Measurements from ENCODE around the gene KIR2DL3.

The KIR2DL3 gene

GRCh38 chr19:54704928-54705327 is 33.4 kb upstream of the KIR2DL3 start (continued):
- TF ChIP-seq ZSCAN5A (tag by site-specific recombination; IDR thresholded peaks at IDR 0.05) (no peak), KLF9 (tag by site-specific recombination; IDR thresholded peaks at IDR 0.05; ENCODE audit: low read depth) (no peak), HOXC10 (CRISPR knock-in tag; IDR thresholded peaks at IDR 0.05) (no peak), PRDM1 (tag by site-specific recombination; IDR thresholded peaks at IDR 0.05) (no peak), HOXD13 (CRISPR knock-in tag; IDR thresholded peaks at IDR 0.05; ENCODE audit: borderline replicate concordance) (no peak), ZNF596 (tag by site-specific recombination; IDR thresholded peaks at IDR 0.05) (no peak), ZNF549 (tag by site-specific recombination; IDR thresholded peaks at IDR 0.05) (no peak), ZNF133 (tag by site-specific recombination; IDR thresholded peaks at IDR 0.05) (no peak), ZNF274 (IDR thresholded peaks at IDR 0.05; ENCODE audit: low read length) (no peak), ZNF274 (tag by site-specific recombination; IDR thresholded peaks at IDR 0.05; ENCODE audit: borderline replicate concordance) (no peak), ZXDB (tag by site-specific recombination; IDR thresholded peaks at IDR 0.05) (no peak), ZNF121 (tag by site-specific recombination; IDR thresholded peaks at IDR 0.05) (no peak), ZNF114 (tag by site-specific recombination; IDR thresholded peaks at IDR 0.05) (no peak), SP2 (tag by site-specific recombination; IDR thresholded peaks at IDR 0.05) (no peak), ZBTB8A (tag by site-specific recombination; IDR thresholded peaks at IDR 0.05) (no peak)

GRCh38 chr19:54707962-54708361 is 30.4 kb upstream of the KIR2DL3 start:
- Histone ChIP-seq H3K9me3 (ENCODE audit: control insufficient read depth, insufficient read depth, low read depth, low read length) (no peaks in the 10 kb centered on the region), H3K27ac (ENCODE audit: extremely low read depth, low read depth, low read length) (no peak overlapping the region), H3K4me3 (ENCODE audit: low read depth, low read length) (no peak overlapping the region), H3K4me1 (ENCODE audit: control insufficient read depth, insufficient read depth, low read length) (no peaks in the 10 kb centered on the region), H3K36me3 (ENCODE audit: control insufficient read depth in 2 of 2, insufficient read depth in 1 of 2, low read length in 2 of 2) (no peaks in the 10 kb centered on the region)
- POLR2A ChIA-PET, result no interaction called here
- CTCF ChIA-PET, result interaction anchor here (0.7 kb wide), 1 partner anchor 423 kb away, joined by 4 read pairs; no protein-coding TSS in a partner anchor
- no peak for TF ChIP-seq ZNF146 (tag by site-specific recombination; IDR thresholded peaks at IDR 0.05)
- no peak for TF ChIP-seq ZNF2 (tag by site-specific recombination; IDR thresholded peaks at IDR 0.05)
- no peak for TF ChIP-seq ZNF473 (tag by site-specific recombination; IDR thresholded peaks at IDR 0.05)
- TF ChIP-seq ZNF830 (tag by site-specific recombination; IDR thresholded peaks at IDR 0.05; ENCODE audit: low read depth), result no peak
- TF ChIP-seq OVOL3 (tag by site-specific recombination; IDR thresholded peaks at IDR 0.05), result no peak
- no peak for TF ChIP-seq ZNF114 (tag by site-specific recombination; IDR thresholded peaks at IDR 0.05)
- TF ChIP-seq ZNF664 (tag by site-specific recombination; IDR thresholded peaks at IDR 0.05), result no peak
- no peak for TF ChIP-seq ZNF433 (tag by site-specific recombination; IDR thresholded peaks at IDR 0.05; ENCODE audit: low read depth)
- TF ChIP-seq ZNF449 (tag by site-specific recombination; IDR thresholded peaks at IDR 0.05), result no peak
- no peak for TF ChIP-seq HOXA7 (CRISPR knock-in tag; IDR thresholded peaks at IDR 0.05; ENCODE audit: borderline replicate concordance)
- TF ChIP-seq OSR2 (tag by site-specific recombination; IDR thresholded peaks at IDR 0.05), result no peak
- no peak for TF ChIP-seq ZNF175 (tag by site-specific recombination; IDR thresholded peaks at IDR 0.05)
- no peak for TF ChIP-seq ZBTB49 (tag by site-specific recombination; IDR thresholded peaks at IDR 0.05; ENCODE audit: low read depth)
- TF ChIP-seq ZNF707 (tag by site-specific recombination; IDR thresholded peaks at IDR 0.05), result no peak
- no peak for TF ChIP-seq KLF17 (tag by site-specific recombination; IDR thresholded peaks at IDR 0.05)
- no peak for TF ChIP-seq ZNF121 (tag by site-specific recombination; IDR thresholded peaks at IDR 0.05)
- no peak for TF ChIP-seq ZNF280D (tag by site-specific recombination; IDR thresholded peaks at IDR 0.05)
- TF ChIP-seq ZNF768 (tag by site-specific recombination; IDR thresholded peaks at IDR 0.05), result no peak

All from HEK293 (cell line).